Gastroesophageal sphincter (tissue), 4 donors: ENCODE results near the gene FANCG. TPM values are rescaled to one million over a fixed set of nuclear protein-coding genes. Genes with fewer than 3 reads are reported as not detected.
A peak's percentile ranks its signal among the peaks of the same experiment; 100 is the strongest.

Experiments
- ATAC-seq: fragments of 150-250 bp; one replicate; pipeline ENCODE4 v1.9.1; 2016; ENCODE audit warnings: mild to moderate bottlenecking, moderate library complexity
- H3K27ac ChIP-seq, 4 donors: fragments of 200-600 bp; sonication (generic) in 3 of 4; 1 replicate in 3 of 4; 2 replicates in 1 of 4; pipeline ENCODE4 v1.5.1; 2016 to 2019
- H3K27me3 ChIP-seq: fragments of 200-600 bp; sonication (generic); one replicate; pipeline ENCODE4 v1.5.1; 2019
- H3K36me3 ChIP-seq, 2 donors: fragments of 200-600 bp; sonication (generic); one replicate each; pipeline ENCODE4 v1.5.1; 2019; ENCODE audit warnings: control low read depth in 1 of 2
- H3K4me1 ChIP-seq, 3 donors: fragments of 200-600 bp; sonication (generic); 1 replicate in 2 of 3; 2 replicates in 1 of 3; pipeline ENCODE4 v1.5.1; 2016 to 2019; ENCODE audit warnings: control low read depth in 2 of 3
- H3K4me3 ChIP-seq, 2 donors: fragments of 200-600 bp; sonication (generic); one replicate each; pipeline ENCODE4 v1.5.1; 2019; ENCODE audit warnings: mild to moderate bottlenecking in 1 of 2, moderate library complexity in 1 of 2
- H3K9me3 ChIP-seq, 3 donors: fragments of 200-600 bp; sonication (generic); one replicate each; pipeline ENCODE4 v1.5.1; 2017 to 2019; ENCODE audit warnings: control low read depth in 2 of 3
- CTCF ChIP-seq, 4 experiments: fragments of 200-600 bp in 2 of 4; fragments of 450-650 bp in 2 of 4; sonication (generic) in 1 of 4; IDR thresholded peaks; one replicate each; pipeline ENCODE4 v1.5.1; 2017 to 2019; ENCODE audit warnings: antibody characterized with exemption in 4 of 4, mild to moderate bottlenecking in 2 of 4, moderate library complexity in 2 of 4
- EP300 ChIP-seq: sonication (generic); formaldehyde crosslinking; IDR thresholded peaks from one replicate; pipeline ENCODE4 v1.6.1; 2017; ENCODE audit warnings: antibody characterized with exemption, mild to moderate bottlenecking
- POLR2A ChIP-seq, 2 donors: fragments of 450-650 bp; IDR thresholded peaks; one replicate each; pipeline ENCODE4 v1.6.1; 2017; ENCODE audit warnings: antibody characterized with exemption in 2 of 2, mild to moderate bottlenecking in 2 of 2, moderate library complexity in 1 of 2
- POLR2AphosphoS5 ChIP-seq: sonication (generic); formaldehyde crosslinking; IDR thresholded peaks from one replicate; pipeline ENCODE4 v1.6.1; 2017; ENCODE audit warnings: antibody characterized with exemption
- WGBS, 2 donors: methylation state at CpG; one replicate each; pipeline ENCODE4 v1.1.5; 2018; ENCODE audit warnings: low coverage in 1 of 2; 5-methylcytosine and 5-hydroxymethylcytosine counted together
- total RNA-seq, 4 donors: library from RNA; depleted of rRNA; stranded (reverse); fragments of >200 nt; gene quantifications; one replicate each; pipeline ENCODE4 v1.1.0, GENCODE V29; 2016

Gene FANCG
- 1 to 10 TPM; 3.0 to 7.2 (median 5.1) TPM for total RNA-seq

GRCh38 chr9:35079426-35080341 is at the start of gene FANCG:
Gene FANCG (minus strand): TSS chr9:35079942. CDS start chr9:35079524, 418 bp downstream.
- TF ChIP-seq CTCF (IDR thresholded peaks at IDR 0.05) (peak in 1 of 4 experiments; percentile 38), POLR2A (IDR thresholded peaks at IDR 0.05) (peak in 1 of 2 donors; percentile 10), EP300 (no peak), POLR2AphosphoS5 (peak; percentile 43)

DNA sequence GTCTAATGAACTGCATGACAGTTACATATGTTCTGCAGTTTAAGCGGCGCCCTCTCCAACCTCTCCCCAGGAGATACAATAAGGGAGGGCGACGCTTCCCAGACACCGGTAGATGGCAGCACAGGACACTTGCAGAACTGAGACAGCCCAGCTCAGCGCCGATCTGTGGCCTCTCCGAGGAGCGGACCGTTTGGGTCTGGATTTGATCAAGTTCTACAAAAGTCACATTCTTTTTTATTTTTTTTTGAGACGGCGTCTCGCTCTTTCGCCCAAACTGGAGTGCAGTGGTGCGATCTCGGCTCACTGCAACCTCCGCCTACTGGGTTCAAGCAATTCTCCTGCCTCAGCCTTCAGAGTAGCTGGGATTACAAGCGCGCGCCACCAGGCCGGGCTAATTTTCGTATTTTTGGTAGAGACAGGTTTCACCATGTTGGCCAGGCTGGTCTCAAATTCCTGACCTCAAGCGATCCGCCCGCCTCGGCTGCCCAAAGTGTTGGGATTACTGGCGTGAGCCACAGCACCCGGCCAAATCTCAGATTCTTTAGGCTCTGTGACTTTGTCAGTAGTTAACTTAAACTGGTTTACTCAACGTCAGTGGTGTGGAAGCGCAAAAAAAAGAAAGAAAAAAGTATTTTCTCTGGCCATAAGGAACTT is 37.3 kb upstream of the FANCG start:
- WGBS, 2 donors, result 12 to 18% methylated on average over 9 to 30 of the region's 30 CpGs
- Histone ChIP-seq H3K9me3 (no peaks in the 10 kb centered on the region), H3K4me1 (peaks cover 10 to 51% (median 27%) of the 10 kb centered on the region in 3 donors), H3K27me3 (no peaks in the 10 kb centered on the region), H3K36me3 (no peaks in the 10 kb centered on the region), H3K27ac (peak overlapping the region; percentile 41 to 96 (median 91)), H3K4me3 (peak overlapping the region in 1 of 2 donors; percentile 64)
- ATAC-seq, result peak; percentile 74
- TF ChIP-seq POLR2AphosphoS5 (peak; percentile 49), EP300 (no peak), CTCF (IDR thresholded peaks at IDR 0.05) (peak in 3 of 4 experiments; percentile 88 to 95 (median 90)), POLR2A (IDR thresholded peaks at IDR 0.05) (no peak)

More at GRCh38 chr9:35079426-35080341, at the start of gene FANCG:
- peak; percentile 98 for ATAC-seq
- Histone ChIP-seq H3K4me3 (peak within 1 kb of the TSS; percentile 37 to 76), H3K4me1 (peaks cover 0 to 24% (median 15%) of the 10 kb centered on the region in 3 donors), H3K36me3 (peaks cover 0 to 14% of the 10 kb centered on the region in 2 donors), H3K27me3 (no peaks in the 10 kb centered on the region), H3K9me3 (no peaks in the 10 kb centered on the region), H3K27ac (peak within 1 kb of the TSS in 3 of 4 donors; percentile 76 to 86 (median 84))
- 0% methylated on average over 11 of the region's 67 CpGs; no CpG with 5 or more reads in 1 of the 2 donors for WGBS, 2 donors

GRCh38 chr9:35116539-35116897 is 36.8 kb upstream of the FANCG start:
- H3K4me1 ChIP-seq, result peaks cover 10 to 56% (median 30%) of the 10 kb centered on the region in 3 donors
- WGBS, 2 donors, result 0% methylated on average over 6 to 7 of the region's 12 CpGs

More at GRCh38 chr9:35116539-35116897, 36.8 kb upstream of the FANCG start:
- Histone ChIP-seq H3K27ac (peak overlapping the region; percentile 55 to 96 (median 91)), H3K36me3 (no peaks in the 10 kb centered on the region), H3K9me3 (no peaks in the 10 kb centered on the region), H3K4me3 (peak overlapping the region; percentile 43 to 64), H3K27me3 (no peaks in the 10 kb centered on the region)
- ATAC-seq, result no peak
- TF ChIP-seq EP300 (no peak), CTCF (IDR thresholded peaks at IDR 0.05) (no peak), POLR2AphosphoS5 (no peak), POLR2A (IDR thresholded peaks at IDR 0.05) (no peak)
